ENCODE data around the gene SLC5A9. TPM values are rescaled to one million over a fixed set of nuclear protein-coding genes. Genes with fewer than 3 reads are reported as not detected.

The SLC5A9 gene
- total RNA-seq, 1 experiment from 2014 or later = not detected

- H3K27me3 ChIP-seq (ENCODE audit: insufficient read depth, low read length) = no peaks in the 10 kb centered on the region
- H3K36me3 Mint-ChIP-seq (ENCODE audit: insufficient read depth in 1 of 3, low read depth in 3 of 3) = no peaks in the 10 kb centered on the region
- no peak overlapping the region for H2BK20ac ChIP-seq (ENCODE audit: low read depth, low read length, poor library complexity, severe bottlenecking)
- H3K56ac ChIP-seq (ENCODE audit: insufficient read length, low read depth, low read length) = no peak overlapping the region
- no peaks in the 10 kb centered on the region for H3K23me2 ChIP-seq (ENCODE audit: insufficient read length, low read depth, low read length, poor library complexity, severe bottlenecking)
- H2AFZ ChIP-seq (ENCODE audit: low read length) = no peak overlapping the region
- no peak overlapping the region for H3K23ac ChIP-seq (ENCODE audit: insufficient read length, low read depth, low read length)
- H3K27ac ChIP-seq (ENCODE audit: insufficient read length, low read depth, low read length) = no peak overlapping the region
- no peaks in the 10 kb centered on the region for H4K20me1 ChIP-seq (ENCODE audit: control insufficient read depth, insufficient read depth, insufficient read length)
- H3K9ac ChIP-seq (ENCODE audit: extremely low read depth, insufficient read length, low read length) = no peak overlapping the region
- H2BK120ac ChIP-seq (ENCODE audit: low read depth, low read length, poor library complexity, severe bottlenecking) = no peak overlapping the region
- no peak overlapping the region for H3K4me3 Mint-ChIP-seq
- H3K27ac Mint-ChIP-seq = no peak overlapping the region; a peak in 1 of 7 replicates
- no peak overlapping the region for H2BK5ac ChIP-seq (ENCODE audit: insufficient read length, low read length)
- H3K4ac ChIP-seq (ENCODE audit: low read depth, low read length) = no peak overlapping the region
- H2AK5ac ChIP-seq (ENCODE audit: insufficient read length, low read length) = no peak overlapping the region
- DNase-seq = no peak
- H3K4me2 ChIP-seq (ENCODE audit: insufficient read depth, insufficient read length, low read length) = no peak overlapping the region
- no peaks in the 10 kb centered on the region for H3K4me1 ChIP-seq (ENCODE audit: insufficient read depth, low read length)
- H3K27me3 Mint-ChIP-seq (ENCODE audit: low read depth) = no peaks in the 10 kb centered on the region
- no peak overlapping the region for H4K91ac ChIP-seq (ENCODE audit: insufficient read length, low read depth, low read length)
- H2BK15ac ChIP-seq (ENCODE audit: low read depth, low read length) = no peak overlapping the region
- H2BK12ac ChIP-seq (ENCODE audit: insufficient read length, low read depth, low read length) = no peak overlapping the region
- WGBS (ENCODE audit: extremely low coverage, insufficient read length, low lambda C conversion rate) = no CpG with 5 or more reads among the region's 3 CpGs
- no peaks in the 10 kb centered on the region for H3K79me2 ChIP-seq (ENCODE audit: insufficient read depth, low read length)
- no peak overlapping the region for H4K5ac ChIP-seq (ENCODE audit: insufficient read length, low read depth, low read length)
- H3K9me3 ChIP-seq (ENCODE audit: control insufficient read depth, low read depth, low read length) = no peaks in the 10 kb centered on the region
- no peak overlapping the region for H4K8ac ChIP-seq (replicated peaks; ENCODE audit: insufficient read length, low read depth, low read length)
- no peaks in the 10 kb centered on the region; a peak in 1 of 5 replicates for H3K9me3 Mint-ChIP-seq
- H3T11ph ChIP-seq (ENCODE audit: low read length) = no peak overlapping the region
- H3K14ac ChIP-seq (ENCODE audit: insufficient read depth, low read length) = no peak overlapping the region
- no peak for TF ChIP-seq CTCF (conservative IDR thresholded peaks at IDR 0.05)
- no peaks in the 10 kb centered on the region for H3K79me1 ChIP-seq (ENCODE audit: insufficient read depth, low read depth, low read length, poor library complexity, severe bottlenecking)
- no peak overlapping the region for H3K18ac ChIP-seq (ENCODE audit: insufficient read length, low read depth, low read length)
- H3K4me1 Mint-ChIP-seq = peaks cover 0 to 5% of the 10 kb centered on the region in 2 experiments; a peak in 2 of 4 replicates
These were observed 22.2 kb upstream of the SLC5A9 start for GRCh38 chr1:48200166-48200900.

All from H9 (cell line).